HG03095 (cell line): ENCODE data around the gene ZNF436.
A peak's percentile ranks its signal among the peaks of the same experiment; 100 is the strongest.

Experiments used
- ATAC-seq: cut with Tn5 transposase; IDR thresholded peaks from one replicate; pipeline ENCODE4 v1.9.1; 2021; ENCODE audit warnings: moderate library complexity; ENCODE audit not compliant: unreplicated experiment

Gene ZNF436

GRCh38 chr1:23367451-23367790 lies 2.2 kb downstream of the ZNF436 start:
- no peak for ATAC-seq

- no peak for ATAC-seq
These were observed 3.0 kb downstream of the ZNF436 start for GRCh38 chr1:23366598-23366997.

- ATAC-seq, result no peak
These were observed 3.5 kb downstream of the ZNF436 start for GRCh38 chr1:23366146-23366545.

- no peak for ATAC-seq
These were observed 7.4 kb downstream of the ZNF436 start for GRCh38 chr1:23362218-23362713.

- ATAC-seq, result no peak
These were observed 11.2 kb downstream of the ZNF436 start for GRCh38 chr1:23358310-23358875.

- ATAC-seq, result no peak
These were observed 12.3 kb downstream of the ZNF436 start for GRCh38 chr1:23357138-23357908.

GRCh38 chr1:23356471-23357137 lies 13.0 kb downstream of the ZNF436 start:
- no peak for ATAC-seq

GRCh38 chr1:23354245-23354644 lies 15.4 kb downstream of the ZNF436 start:
- ATAC-seq, result no peak

- ATAC-seq, result no peak
These were observed 17.4 kb downstream of the ZNF436 start for GRCh38 chr1:23352096-23352695.

- ATAC-seq, result no peak
These were observed 23.7 kb downstream of the ZNF436 start for GRCh38 chr1:23345920-23346319.

GRCh38 chr1:23344987-23345472 lies 24.6 kb downstream of the ZNF436 start:
- no peak for ATAC-seq

GRCh38 chr1:23344111-23344986 lies 25.3 kb downstream of the ZNF436 start, which contains the start of gene HNRNPR:
HNRNPR (minus strand) TSS chr1:23344284; CDS start chr1:23341008, 3,276 bp downstream.
- peak; percentile 88 for ATAC-seq

- peak; percentile 9 for ATAC-seq
These were observed 26.2 kb downstream of the ZNF436 start for GRCh38 chr1:23343221-23344110.

- ATAC-seq, result no peak
These were observed 27.5 kb downstream of the ZNF436 start for GRCh38 chr1:23341931-23342692.

GRCh38 chr1:23339632-23340031 lies 30.0 kb downstream of the ZNF436 start:
- ATAC-seq, result no peak

GRCh38 chr1:23337869-23338268 lies 31.8 kb downstream of the ZNF436 start:
- no peak for ATAC-seq

GRCh38 chr1:23331713-23332112 lies 37.9 kb downstream of the ZNF436 start:
- ATAC-seq, result no peak

GRCh38 chr1:23330846-23331245 lies 38.8 kb downstream of the ZNF436 start:
- ATAC-seq, result no peak

GRCh38 chr1:23325393-23325792 lies 44.2 kb downstream of the ZNF436 start:
- no peak for ATAC-seq
